Measurements from ENCODE around the gene PRIMA1. TPM values are rescaled to one million over a fixed set of nuclear protein-coding genes. Genes with fewer than 3 reads are reported as not detected.
A peak's percentile ranks its signal among the peaks of the same experiment; 100 is the strongest.

Gene PRIMA1
- total and polyA plus RNA-seq, 2 experiments from 2014 or later, result 2.1 to 3.5 TPM

DNA sequence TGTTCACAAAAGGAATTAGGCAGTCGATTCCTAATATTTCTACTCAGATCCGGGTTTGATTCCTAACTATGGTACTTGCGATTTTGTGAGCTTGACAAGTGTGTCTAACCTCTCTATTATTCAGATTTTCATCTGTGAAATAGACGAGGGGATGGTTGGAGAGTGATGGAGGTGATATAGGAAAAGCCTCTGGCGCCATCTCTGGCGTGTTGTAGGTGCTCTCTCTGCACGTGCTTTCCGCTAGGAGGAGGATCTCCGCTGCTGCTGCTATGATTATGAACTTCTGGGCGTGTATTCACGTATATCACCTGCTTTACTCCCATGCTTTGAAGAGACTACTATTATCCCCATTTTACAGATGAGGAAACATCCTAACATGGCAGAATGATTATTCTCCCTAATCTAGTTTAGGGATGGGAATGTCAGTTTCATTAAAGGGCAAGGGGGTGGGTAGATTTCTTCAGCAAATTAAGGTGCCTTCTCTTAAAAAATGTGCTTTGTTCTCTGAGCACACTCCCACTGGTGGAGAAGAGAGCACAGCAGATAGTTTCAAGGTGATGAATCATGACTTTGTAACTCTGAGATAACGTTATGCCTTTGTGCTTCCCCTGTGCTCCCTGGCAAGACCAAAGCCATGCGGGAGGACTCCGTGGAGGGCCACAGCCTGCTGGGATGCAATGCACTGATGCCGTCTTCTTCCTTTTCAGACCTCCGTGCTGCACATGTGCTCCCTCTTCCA lies 97.1 kb downstream of the PRIMA1 start (continued):
- TF ChIP-seq, protein P1, sequence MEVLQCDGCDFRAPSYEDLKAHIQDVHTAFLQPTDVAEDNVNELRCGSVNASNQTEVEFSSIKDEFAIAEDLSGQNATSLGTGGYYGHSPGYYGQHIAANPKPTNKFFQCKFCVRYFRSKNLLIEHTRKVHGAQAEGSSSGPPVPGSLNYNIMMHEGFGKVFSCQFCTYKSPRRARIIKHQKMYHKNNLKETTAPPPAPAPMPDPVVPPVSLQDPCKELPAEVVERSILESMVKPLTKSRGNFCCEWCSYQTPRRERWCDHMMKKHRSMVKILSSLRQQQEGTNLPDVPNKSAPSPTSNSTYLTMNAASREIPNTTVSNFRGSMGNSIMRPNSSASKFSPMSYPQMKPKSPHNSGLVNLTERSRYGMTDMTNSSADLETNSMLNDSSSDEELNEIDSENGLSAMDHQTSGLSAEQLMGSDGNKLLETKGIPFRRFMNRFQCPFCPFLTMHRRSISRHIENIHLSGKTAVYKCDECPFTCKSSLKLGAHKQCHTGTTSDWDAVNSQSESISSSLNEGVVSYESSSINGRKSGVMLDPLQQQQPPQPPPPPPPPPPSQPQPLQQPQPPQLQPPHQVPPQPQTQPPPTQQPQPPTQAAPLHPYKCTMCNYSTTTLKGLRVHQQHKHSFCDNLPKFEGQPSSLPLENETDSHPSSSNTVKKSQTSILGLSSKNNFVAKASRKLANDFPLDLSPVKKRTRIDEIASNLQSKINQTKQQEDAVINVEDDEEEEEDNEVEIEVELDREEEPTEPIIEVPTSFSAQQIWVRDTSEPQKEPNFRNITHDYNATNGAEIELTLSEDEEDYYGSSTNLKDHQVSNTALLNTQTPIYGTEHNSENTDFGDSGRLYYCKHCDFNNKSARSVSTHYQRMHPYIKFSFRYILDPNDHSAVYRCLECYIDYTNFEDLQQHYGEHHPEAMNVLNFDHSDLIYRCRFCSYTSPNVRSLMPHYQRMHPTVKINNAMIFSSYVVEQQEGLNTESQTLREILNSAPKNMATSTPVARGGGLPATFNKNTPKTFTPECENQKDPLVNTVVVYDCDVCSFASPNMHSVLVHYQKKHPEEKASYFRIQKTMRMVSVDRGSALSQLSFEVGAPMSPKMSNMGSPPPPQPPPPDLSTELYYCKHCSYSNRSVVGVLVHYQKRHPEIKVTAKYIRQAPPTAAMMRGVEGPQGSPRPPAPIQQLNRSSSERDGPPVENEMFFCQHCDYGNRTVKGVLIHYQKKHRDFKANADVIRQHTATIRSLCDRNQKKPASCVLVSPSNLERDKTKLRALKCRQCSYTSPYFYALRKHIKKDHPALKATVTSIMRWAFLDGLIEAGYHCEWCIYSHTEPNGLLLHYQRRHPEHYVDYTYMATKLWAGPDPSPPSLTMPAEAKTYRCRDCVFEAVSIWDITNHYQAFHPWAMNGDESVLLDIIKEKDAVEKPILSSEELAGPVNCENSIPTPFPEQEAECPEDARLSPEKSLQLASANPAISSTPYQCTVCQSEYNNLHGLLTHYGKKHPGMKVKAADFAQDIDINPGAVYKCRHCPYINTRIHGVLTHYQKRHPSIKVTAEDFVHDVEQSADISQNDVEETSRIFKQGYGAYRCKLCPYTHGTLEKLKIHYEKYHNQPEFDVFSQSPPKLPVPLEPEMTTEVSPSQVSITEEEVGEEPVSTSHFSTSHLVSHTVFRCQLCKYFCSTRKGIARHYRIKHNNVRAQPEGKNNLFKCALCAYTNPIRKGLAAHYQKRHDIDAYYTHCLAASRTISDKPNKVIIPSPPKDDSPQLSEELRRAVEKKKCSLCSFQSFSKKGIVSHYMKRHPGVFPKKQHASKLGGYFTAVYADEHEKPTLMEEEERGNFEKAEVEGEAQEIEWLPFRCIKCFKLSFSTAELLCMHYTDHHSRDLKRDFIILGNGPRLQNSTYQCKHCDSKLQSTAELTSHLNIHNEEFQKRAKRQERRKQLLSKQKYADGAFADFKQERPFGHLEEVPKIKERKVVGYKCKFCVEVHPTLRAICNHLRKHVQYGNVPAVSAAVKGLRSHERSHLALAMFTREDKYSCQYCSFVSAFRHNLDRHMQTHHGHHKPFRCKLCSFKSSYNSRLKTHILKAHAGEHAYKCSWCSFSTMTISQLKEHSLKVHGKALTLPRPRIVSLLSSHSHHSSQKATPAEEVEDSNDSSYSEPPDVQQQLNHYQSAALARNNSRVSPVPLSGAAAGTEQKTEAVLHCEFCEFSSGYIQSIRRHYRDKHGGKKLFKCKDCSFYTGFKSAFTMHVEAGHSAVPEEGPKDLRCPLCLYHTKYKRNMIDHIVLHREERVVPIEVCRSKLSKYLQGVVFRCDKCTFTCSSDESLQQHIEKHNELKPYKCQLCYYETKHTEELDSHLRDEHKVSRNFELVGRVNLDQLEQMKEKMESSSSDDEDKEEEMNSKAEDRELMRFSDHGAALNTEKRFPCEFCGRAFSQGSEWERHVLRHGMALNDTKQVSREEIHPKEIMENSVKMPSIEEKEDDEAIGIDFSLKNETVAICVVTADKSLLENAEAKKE (CRISPR knock-in tag; IDR thresholded peaks at IDR 0.05), result no peak

- Histone ChIP-seq H2AFZ (no peak overlapping the region), H3K9me2 (ENCODE audit: insufficient read depth) (no peaks in the 10 kb centered on the region), H3K4me2 (no peak overlapping the region), H3K4me3 (no peak overlapping the region), H3K4me1 (ENCODE audit: insufficient read depth) (peaks cover 59% of the 10 kb centered on the region), H3F3A (replicated peaks; ENCODE audit: low read depth) (peaks cover 4% of the 10 kb centered on the region; the same call in 1 of the 2 replicates), H3K27ac (ENCODE audit: low read depth) (no peak overlapping the region), H3K79me2 (replicated peaks; ENCODE audit: insufficient read depth) (no peaks in the 10 kb centered on the region), H3K36me3 (ENCODE audit: insufficient read depth) (no peaks in the 10 kb centered on the region), H4K20me1 (replicated peaks; ENCODE audit: insufficient read depth) (no peaks in the 10 kb centered on the region), H3K27me3 (ENCODE audit: insufficient read depth) (no peaks in the 10 kb centered on the region)
- H3K27ac Mint-ChIP-seq, result peak overlapping the region; percentile 57; the same call in 1 of the 2 replicates
- DNase-seq (ENCODE audit: low spot score) (no peak), ATAC-seq (no peak)
- no peaks in the 10 kb centered on the region for H3K9me3 Mint-ChIP-seq
- peaks cover 73% of the 10 kb centered on the region for H3K4me1 Mint-ChIP-seq
- no peak overlapping the region; the same call in 2 of the 3 replicates for H3K4me3 Mint-ChIP-seq
- H3K27me3 Mint-ChIP-seq (ENCODE audit: insufficient read depth, low read depth, poor library complexity), result peaks cover 3% of the 10 kb centered on the region
- peaks cover 5% of the 10 kb centered on the region; the same call in 2 of the 3 replicates for H3K36me3 Mint-ChIP-seq (ENCODE audit: low read depth)
- no peak for TF ChIP-seq EZH2phosphoT487 (IDR thresholded peaks at IDR 0.05; ENCODE audit: unreplicated experiment)
- no peak for TF ChIP-seq STAT1 (IDR thresholded peaks at IDR 0.05; ENCODE audit: unreplicated experiment)
- TF ChIP-seq, protein P2, sequence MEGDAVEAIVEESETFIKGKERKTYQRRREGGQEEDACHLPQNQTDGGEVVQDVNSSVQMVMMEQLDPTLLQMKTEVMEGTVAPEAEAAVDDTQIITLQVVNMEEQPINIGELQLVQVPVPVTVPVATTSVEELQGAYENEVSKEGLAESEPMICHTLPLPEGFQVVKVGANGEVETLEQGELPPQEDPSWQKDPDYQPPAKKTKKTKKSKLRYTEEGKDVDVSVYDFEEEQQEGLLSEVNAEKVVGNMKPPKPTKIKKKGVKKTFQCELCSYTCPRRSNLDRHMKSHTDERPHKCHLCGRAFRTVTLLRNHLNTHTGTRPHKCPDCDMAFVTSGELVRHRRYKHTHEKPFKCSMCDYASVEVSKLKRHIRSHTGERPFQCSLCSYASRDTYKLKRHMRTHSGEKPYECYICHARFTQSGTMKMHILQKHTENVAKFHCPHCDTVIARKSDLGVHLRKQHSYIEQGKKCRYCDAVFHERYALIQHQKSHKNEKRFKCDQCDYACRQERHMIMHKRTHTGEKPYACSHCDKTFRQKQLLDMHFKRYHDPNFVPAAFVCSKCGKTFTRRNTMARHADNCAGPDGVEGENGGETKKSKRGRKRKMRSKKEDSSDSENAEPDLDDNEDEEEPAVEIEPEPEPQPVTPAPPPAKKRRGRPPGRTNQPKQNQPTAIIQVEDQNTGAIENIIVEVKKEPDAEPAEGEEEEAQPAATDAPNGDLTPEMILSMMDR (conservative IDR thresholded peaks at IDR 0.05; ENCODE audit: low read depth in 2 of 2), result no peak
- no peak for TF ChIP-seq CREB1 (CRISPR knock-in tag; IDR thresholded peaks at IDR 0.05; ENCODE audit: low read depth)
- TF ChIP-seq REST (IDR thresholded peaks at IDR 0.05; ENCODE audit: unreplicated experiment), result no peak
- TF ChIP-seq, protein P3, sequence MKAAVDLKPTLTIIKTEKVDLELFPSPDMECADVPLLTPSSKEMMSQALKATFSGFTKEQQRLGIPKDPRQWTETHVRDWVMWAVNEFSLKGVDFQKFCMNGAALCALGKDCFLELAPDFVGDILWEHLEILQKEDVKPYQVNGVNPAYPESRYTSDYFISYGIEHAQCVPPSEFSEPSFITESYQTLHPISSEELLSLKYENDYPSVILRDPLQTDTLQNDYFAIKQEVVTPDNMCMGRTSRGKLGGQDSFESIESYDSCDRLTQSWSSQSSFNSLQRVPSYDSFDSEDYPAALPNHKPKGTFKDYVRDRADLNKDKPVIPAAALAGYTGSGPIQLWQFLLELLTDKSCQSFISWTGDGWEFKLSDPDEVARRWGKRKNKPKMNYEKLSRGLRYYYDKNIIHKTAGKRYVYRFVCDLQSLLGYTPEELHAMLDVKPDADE (IDR thresholded peaks at IDR 0.05), result no peak
- no peak for TF ChIP-seq EZH2 (IDR thresholded peaks at IDR 0.05; ENCODE audit: low read depth, unreplicated experiment)
- TF ChIP-seq ZNF114 (CRISPR knock-in tag; IDR thresholded peaks at IDR 0.05), result no peak
- TF ChIP-seq POLR2AphosphoS5 (IDR thresholded peaks at IDR 0.05; ENCODE audit: low read depth), result no peak
Observed at GRCh38 chr14:93690146-93690545, 98.1 kb downstream of the PRIMA1 start.

All from GM23338 (cell line).